Skeletal muscle cell (primary cell): Measurements from ENCODE around the gene ZNF234.
A peak's percentile ranks its signal among the peaks of the same experiment; 100 is the strongest.
"Not testable (repeated sequence)": the region's sequence is repeated elsewhere in the genome, so short reads cannot be mapped to it uniquely, and the experiment has no call there.

ENCODE experiments used
- DNase-seq: peaks from one replicate; pipeline ENCODE4 v3.0.0-alpha.2; 2010; ENCODE audit warnings: low read depth
- H3K4me3 ChIP-seq: 2 replicates; pipeline ENCODE4 v1.5.1; 2011; ENCODE audit warnings: low read depth, mild to moderate bottlenecking, control low read depth, low read length, moderate library complexity

The ZNF234 gene

GRCh38 chr19:44170660-44171059 is 29.3 kb downstream of the ZNF234 start:
- DNase-seq, H3K4me3 ChIP-seq: not testable (repeated sequence)

GRCh38 chr19:44176590-44176989 is 35.2 kb downstream of the ZNF234 start:
- H3K4me3 ChIP-seq = no peak overlapping the region
- DNase-seq = no peak

GRCh38 chr19:44180968-44181367 is 39.6 kb downstream of the ZNF234 start:
- no peak for DNase-seq
- H3K4me3 ChIP-seq = no peak overlapping the region

- H3K4me3 ChIP-seq = no peak overlapping the region
- no peak for DNase-seq
Observed at GRCh38 chr19:44182145-44182544, 40.8 kb downstream of the ZNF234 start.

- DNase-seq = no peak
- H3K4me3 ChIP-seq = no peak overlapping the region
Observed at GRCh38 chr19:44190020-44190419, 48.7 kb downstream of the ZNF234 start.

GRCh38 chr19:44192127-44192526 is 50.8 kb downstream of the ZNF234 start:
- DNase-seq = no peak

GRCh38 chr19:44196772-44197171 is 55.4 kb downstream of the ZNF234 start:
- DNase-seq = no peak
- H3K4me3 ChIP-seq = no peak overlapping the region

More at GRCh38 chr19:44192127-44192526, 50.8 kb downstream of the ZNF234 start:
- H3K4me3 ChIP-seq = no peak overlapping the region

- no peak for DNase-seq
- H3K4me3 ChIP-seq = no peak overlapping the region
Observed at GRCh38 chr19:44202470-44202869, 61.1 kb downstream of the ZNF234 start.

GRCh38 chr19:44202974-44203373 is 61.6 kb downstream of the ZNF234 start:
- H3K4me3 ChIP-seq = no peak overlapping the region
- DNase-seq = no peak

- not testable (repeated sequence) for DNase-seq, H3K4me3 ChIP-seq
Observed at GRCh38 chr19:44203877-44204276, 62.5 kb downstream of the ZNF234 start.

- no peak overlapping the region for H3K4me3 ChIP-seq
- DNase-seq = no peak
Observed at GRCh38 chr19:44204772-44205171, 63.4 kb downstream of the ZNF234 start.

GRCh38 chr19:44207126-44207803 is 65.9 kb downstream of the ZNF234 start:
- H3K4me3 ChIP-seq = peak overlapping the region; percentile 61
- DNase-seq = peak; percentile 69
